SU-DHL-6 (cell line): ENCODE measurements around the gene GRID2.

Experiments
- H2AFZ ChIP-seq: fragments of 200-600 bp; sonication (generic); 2 replicates; pipeline ENCODE4 v1.6.1; 2014; ENCODE audit warnings: low read depth, mild to moderate bottlenecking, moderate library complexity, mixed read lengths, antibody characterized with exemption, low read length; ENCODE audit not compliant: severe bottlenecking
- H3F3A ChIP-seq: fragments of 200-600 bp; shearing (Covaris generic); 2 replicates; pipeline ENCODE4 v1.6.0; 2016; ENCODE audit warnings: antibody characterized with exemption, mild to moderate bottlenecking; ENCODE audit not compliant: insufficient read depth
- H3K27ac ChIP-seq: fragments of 200-600 bp; sonication (generic); 2 replicates; pipeline ENCODE4 v1.5.1; 2016; ENCODE audit warnings: low read depth, mild to moderate bottlenecking, low read length, moderate library complexity, mixed read lengths
- H3K27me3 ChIP-seq: fragments of 200-600 bp; sonication (generic), shearing (Covaris generic); 2 replicates; pipeline ENCODE4 v1.6.0; 2014; ENCODE audit warnings: mild to moderate bottlenecking, low read length
- H3K36me3 ChIP-seq: fragments of 200-600 bp; sonication (generic); 2 replicates; pipeline ENCODE4 v1.6.1; 2014; ENCODE audit warnings: mild to moderate bottlenecking, low read length, mixed read lengths
- H3K4me2 ChIP-seq: fragments of 300-600, 200-600 bp; shearing (Covaris generic), sonication (generic); 2 replicates; pipeline ENCODE4 v1.6.0; 2014; ENCODE audit warnings: low read length, low read depth, mild to moderate bottlenecking; ENCODE audit not compliant: poor library complexity, severe bottlenecking
- H3K4me3 ChIP-seq: fragments of 200-600 bp; sonication (generic); 2 replicates; pipeline ENCODE4 v1.5.1; 2014; ENCODE audit warnings: antibody characterized with exemption, low read length, mild to moderate bottlenecking, mixed read lengths; ENCODE audit not compliant: insufficient read depth, poor library complexity, severe bottlenecking
- H3K79me2 ChIP-seq: fragments of 200-600 bp; sonication (generic); 2 replicates; pipeline ENCODE4 v1.6.1; 2014; ENCODE audit warnings: mild to moderate bottlenecking, low read length, moderate library complexity; ENCODE audit not compliant: insufficient read depth
- H3K9ac ChIP-seq: fragments of 200-600 bp; sonication (generic); 2 replicates; pipeline ENCODE4 v1.7.0; 2014; ENCODE audit warnings: mild to moderate bottlenecking, low read length
- H3K9me2 ChIP-seq: fragments of 200-600 bp; sonication (generic); replicated peaks from 2 replicates; pipeline ENCODE4 v1.6.1; 2014; ENCODE audit warnings: low read length; ENCODE audit not compliant: insufficient read depth
- H3K9me3 ChIP-seq: fragments of 200-600 bp; sonication (generic); 2 replicates; pipeline ENCODE4 v1.6.1; 2014; ENCODE audit warnings: low read length, mixed read lengths; ENCODE audit not compliant: insufficient read depth
- H4K20me1 ChIP-seq: fragments of 200-600 bp; sonication (generic); 2 replicates; pipeline ENCODE4 v1.6.1; 2014; ENCODE audit warnings: low read depth, mild to moderate bottlenecking, antibody characterized with exemption, low read length, moderate library complexity, mixed read lengths
- EZH2phosphoT487 ChIP-seq: fragments of 200-600 bp; sonication (generic), shearing (Covaris generic); conservative IDR thresholded peaks from 2 replicates; pipeline ENCODE4 v1.6.1; 2018; ENCODE audit warnings: mild to moderate bottlenecking, antibody characterized with exemption, low read length, moderate library complexity, mixed read lengths
- TF ChIP-seq, protein P1 (sequence below): fragments of 200-600 bp; sonication (generic); IDR thresholded peaks from one replicate; pipeline ENCODE4 v1.5.1; 2017; ENCODE audit warnings: antibody characterized with exemption, mild to moderate bottlenecking, low read length, moderate library complexity; ENCODE audit not compliant: insufficient read depth, poor library complexity, severe bottlenecking

The GRID2 gene

DNA sequence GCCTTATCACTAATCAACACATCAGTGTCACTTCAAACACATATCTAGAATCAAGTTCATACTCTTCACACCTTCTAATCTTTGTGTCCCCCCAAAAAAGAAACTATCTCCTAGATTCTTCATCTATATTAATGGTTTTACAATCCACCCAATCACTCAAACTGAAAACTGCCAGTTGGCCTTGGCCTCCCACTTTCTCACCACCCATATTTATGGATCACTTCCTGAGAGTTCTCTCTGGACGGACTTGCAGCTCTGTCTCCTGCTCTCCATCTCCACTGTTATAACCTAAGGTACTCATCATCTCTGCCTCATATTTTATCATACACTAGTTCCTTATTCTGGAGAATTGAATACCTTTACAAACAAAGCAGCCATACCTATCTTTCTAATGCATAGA, 1418.7 kb downstream of the GRID2 start:
- Histone ChIP-seq H3K9me2 (no peaks in the 10 kb centered on the region), H3K9me3 (no peaks in the 10 kb centered on the region)

DNA sequence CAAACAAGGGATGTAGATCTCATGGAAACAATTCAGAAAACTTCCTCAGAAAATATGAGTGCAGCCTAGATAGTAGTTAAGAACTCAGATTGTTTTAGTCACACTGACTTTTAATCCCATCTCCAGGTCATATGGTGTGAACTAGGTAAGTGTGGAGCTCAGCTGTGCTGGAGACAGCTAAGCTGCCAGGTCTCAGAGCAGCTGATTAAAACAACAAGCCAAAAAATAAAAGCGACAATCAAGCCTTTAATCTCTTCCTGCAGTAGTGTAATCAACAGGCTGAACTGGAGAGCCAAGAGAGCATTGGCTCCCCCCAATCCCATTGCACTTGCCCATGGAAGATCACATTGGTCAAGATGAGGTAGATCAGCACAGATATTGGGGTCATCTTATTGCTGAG, 1426.5 kb downstream of the GRID2 start:
- H3K9ac ChIP-seq = no peak overlapping the region
- H3K79me2 ChIP-seq = no peaks in the 10 kb centered on the region
- H3F3A ChIP-seq = no peaks in the 10 kb centered on the region
- no peaks in the 10 kb centered on the region for H3K36me3 ChIP-seq
- H3K9me2 ChIP-seq = no peaks in the 10 kb centered on the region
- TF ChIP-seq, protein P1, sequence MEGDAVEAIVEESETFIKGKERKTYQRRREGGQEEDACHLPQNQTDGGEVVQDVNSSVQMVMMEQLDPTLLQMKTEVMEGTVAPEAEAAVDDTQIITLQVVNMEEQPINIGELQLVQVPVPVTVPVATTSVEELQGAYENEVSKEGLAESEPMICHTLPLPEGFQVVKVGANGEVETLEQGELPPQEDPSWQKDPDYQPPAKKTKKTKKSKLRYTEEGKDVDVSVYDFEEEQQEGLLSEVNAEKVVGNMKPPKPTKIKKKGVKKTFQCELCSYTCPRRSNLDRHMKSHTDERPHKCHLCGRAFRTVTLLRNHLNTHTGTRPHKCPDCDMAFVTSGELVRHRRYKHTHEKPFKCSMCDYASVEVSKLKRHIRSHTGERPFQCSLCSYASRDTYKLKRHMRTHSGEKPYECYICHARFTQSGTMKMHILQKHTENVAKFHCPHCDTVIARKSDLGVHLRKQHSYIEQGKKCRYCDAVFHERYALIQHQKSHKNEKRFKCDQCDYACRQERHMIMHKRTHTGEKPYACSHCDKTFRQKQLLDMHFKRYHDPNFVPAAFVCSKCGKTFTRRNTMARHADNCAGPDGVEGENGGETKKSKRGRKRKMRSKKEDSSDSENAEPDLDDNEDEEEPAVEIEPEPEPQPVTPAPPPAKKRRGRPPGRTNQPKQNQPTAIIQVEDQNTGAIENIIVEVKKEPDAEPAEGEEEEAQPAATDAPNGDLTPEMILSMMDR = no peak
- no peak for TF ChIP-seq EZH2phosphoT487
- H3K9me3 ChIP-seq = no peaks in the 10 kb centered on the region
- H3K4me3 ChIP-seq = no peak overlapping the region
- no peak overlapping the region for H3K4me2 ChIP-seq
- no peaks in the 10 kb centered on the region for H3K27me3 ChIP-seq
- H2AFZ ChIP-seq = no peak overlapping the region
- H3K27ac ChIP-seq = no peak overlapping the region
- no peaks in the 10 kb centered on the region for H4K20me1 ChIP-seq

More for the DNA sequence above, 1418.7 kb downstream of the GRID2 start:
- Histone ChIP-seq H3F3A (no peaks in the 10 kb centered on the region), H3K36me3 (no peaks in the 10 kb centered on the region), H2AFZ (no peak overlapping the region), H3K79me2 (no peaks in the 10 kb centered on the region), H3K4me3 (no peak overlapping the region), H4K20me1 (no peaks in the 10 kb centered on the region), H3K9ac (no peak overlapping the region), H3K27ac (no peak overlapping the region), H3K27me3 (no peaks in the 10 kb centered on the region), H3K4me2 (no peak overlapping the region)
- TF ChIP-seq EZH2phosphoT487 = no peak
- TF ChIP-seq, protein P1 = no peak

DNA sequence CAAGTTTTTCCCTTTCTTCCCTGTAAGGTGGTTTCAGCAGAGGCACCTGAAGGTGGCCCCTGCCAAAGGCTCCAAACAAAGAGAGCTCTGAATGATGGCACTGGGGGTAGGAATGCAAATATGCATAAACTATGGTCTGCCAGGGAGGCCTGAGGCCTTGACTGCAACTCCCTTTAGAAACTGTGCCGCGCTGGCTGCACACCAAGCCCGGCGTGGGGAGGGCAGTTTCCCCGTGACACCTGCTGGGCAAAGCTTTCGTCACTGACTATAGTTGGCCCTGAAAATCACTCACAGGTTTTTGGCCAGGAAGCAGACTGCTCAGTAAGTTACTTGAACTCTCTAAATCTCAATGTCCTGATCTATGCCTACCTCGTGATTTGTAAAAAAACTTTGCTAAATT, 1427.0 kb downstream of the GRID2 start:
- Histone ChIP-seq H3K27ac (no peak overlapping the region), H2AFZ (no peak overlapping the region)

More for the DNA sequence above, 1427.0 kb downstream of the GRID2 start:
- Histone ChIP-seq H3K9me2 (no peaks in the 10 kb centered on the region), H3K9me3 (no peaks in the 10 kb centered on the region), H3K36me3 (no peaks in the 10 kb centered on the region), H3K9ac (no peak overlapping the region), H3K27me3 (no peaks in the 10 kb centered on the region), H3F3A (no peaks in the 10 kb centered on the region), H3K4me2 (no peak overlapping the region), H3K79me2 (no peaks in the 10 kb centered on the region), H4K20me1 (no peaks in the 10 kb centered on the region), H3K4me3 (no peak overlapping the region)
- no peak for TF ChIP-seq EZH2phosphoT487
- TF ChIP-seq, protein P1 = no peak
